GM18873 (cell line): ENCODE data around the gene TMEM170A.
A peak's percentile ranks its signal among the peaks of the same experiment; 100 is the strongest.
"Not testable (repeated sequence)": the region's sequence is repeated elsewhere in the genome, so short reads cannot be mapped to it uniquely, and the experiment has no call there.

Source experiments
- ATAC-seq: cut with Tn5 transposase; IDR thresholded peaks from one replicate; pipeline ENCODE4 v1.9.1; 2021; ENCODE audit warnings: mild to moderate bottlenecking, moderate library complexity, moderate number of reproducible peaks; ENCODE audit not compliant: unreplicated experiment, low FRiP score

Gene TMEM170A

DNA sequence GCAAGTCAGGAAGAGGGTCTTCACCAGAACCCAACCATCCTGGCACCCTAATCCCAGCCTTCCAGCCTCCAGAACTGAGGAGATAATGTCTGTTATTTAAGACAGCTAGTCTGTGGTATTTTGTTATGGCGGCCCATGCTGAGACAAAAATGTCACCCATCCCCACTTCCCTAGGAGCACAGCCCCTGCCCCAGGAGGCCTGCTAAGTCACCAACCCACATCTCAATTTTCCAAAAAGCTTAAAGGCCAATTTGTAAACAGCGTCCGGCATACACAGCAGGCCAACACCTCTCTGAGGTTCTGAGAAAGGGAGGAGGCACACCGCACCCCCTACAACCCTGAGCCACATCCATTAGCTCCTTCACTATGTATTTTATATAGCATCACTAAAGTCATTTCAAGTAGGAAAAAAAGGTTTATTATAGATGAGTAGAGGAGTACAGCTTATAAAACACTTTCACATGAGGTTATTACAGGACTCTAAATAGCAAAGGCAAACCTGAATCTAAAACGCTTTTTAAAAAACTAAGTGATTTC, 6.9 kb downstream of the TMEM170A start:
- no peak for ATAC-seq

DNA sequence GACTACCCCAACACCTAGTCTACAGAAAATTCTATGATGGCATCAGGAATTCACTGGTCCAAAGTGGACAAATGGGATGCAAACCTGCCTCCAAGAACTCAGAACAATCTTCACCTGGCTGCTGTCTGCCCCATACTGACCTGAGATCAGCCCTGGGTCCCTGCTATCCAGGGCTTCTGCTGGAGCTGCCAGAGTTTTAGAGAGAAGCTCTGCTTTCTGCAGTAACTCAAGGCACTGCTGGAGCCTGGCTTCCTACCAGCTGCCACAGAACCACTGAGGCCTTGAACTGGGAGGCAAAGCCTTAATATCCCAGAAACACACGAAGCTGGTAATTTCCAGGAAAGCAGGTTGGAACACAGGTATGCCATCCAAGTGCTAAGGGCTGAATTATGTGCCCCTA, 7.5 kb downstream of the TMEM170A start:
- ATAC-seq, result no peak

DNA sequence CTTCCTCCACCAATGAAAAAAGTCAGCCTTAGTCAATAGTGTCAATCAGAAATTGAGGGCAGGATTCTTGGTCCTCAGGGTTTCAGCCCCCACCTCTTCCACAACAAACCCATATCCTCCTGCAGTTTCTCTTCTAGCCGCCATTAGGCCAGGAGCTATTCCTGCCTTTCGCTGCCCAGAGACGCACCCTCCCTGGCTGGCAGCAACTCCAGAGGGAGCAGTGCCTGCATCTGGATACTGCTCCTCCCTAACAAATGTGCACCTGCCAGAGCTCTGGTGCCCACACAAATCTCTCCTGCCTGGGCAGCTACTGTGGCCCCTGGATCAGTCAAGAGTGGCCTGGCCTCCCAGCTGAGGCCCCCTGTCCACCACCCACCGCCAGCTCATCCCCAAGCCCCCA, 8.0 kb downstream of the TMEM170A start:
- not testable (repeated sequence) for ATAC-seq

DNA sequence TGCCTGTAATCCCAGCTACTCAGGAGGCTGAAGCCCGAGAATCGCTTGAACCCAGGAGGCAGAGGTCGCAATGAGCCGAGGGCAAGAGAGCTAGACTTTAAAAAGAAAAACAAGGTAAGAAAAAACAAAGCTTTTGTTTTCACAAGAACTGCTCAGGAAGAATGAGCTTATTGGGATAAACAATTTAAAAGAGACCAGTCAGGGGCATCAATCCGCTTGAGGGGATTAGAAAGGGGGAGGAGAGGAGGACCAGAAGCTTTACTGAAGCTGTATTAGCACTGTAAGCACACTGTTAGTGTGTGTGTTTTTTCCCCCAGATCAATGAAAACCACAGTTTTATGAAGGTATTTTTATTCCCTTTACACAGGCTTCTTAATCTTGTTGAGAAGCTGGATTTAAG, 8.8 kb downstream of the TMEM170A start:
- ATAC-seq, result no peak

DNA sequence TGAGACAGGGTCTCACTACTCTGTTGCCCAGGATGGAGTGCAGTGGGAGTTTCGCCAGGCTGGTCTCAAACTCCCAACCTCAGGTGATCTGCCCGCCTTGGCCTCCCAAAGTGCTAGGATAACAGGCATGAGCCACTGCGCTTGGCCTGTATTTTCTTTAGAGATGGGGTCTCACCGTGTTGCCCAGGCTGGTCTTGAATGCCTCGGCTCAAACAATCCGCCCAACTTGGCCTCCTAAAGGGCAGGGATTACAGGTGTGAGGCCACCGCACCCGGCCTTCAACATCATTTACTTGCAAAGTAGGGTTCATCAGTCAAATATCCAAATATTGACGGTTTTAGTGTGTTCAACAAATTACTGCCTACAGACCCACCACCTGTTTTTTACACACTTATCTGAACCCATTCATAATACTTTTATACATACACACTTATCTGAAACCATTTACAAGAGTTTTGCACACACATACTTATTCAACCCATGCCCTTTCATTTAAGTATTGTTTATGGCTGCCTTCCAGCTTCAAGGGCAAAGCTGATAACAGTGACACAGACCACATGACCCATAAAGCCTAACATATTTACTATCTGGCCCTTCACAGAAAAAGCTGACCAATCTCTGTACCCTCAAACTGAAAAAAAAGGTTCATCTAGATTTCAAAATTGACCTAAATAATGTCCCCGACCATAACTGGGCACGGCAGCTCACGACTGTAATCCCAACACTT, 11.9 kb downstream of the TMEM170A start:
- no peak for ATAC-seq

DNA sequence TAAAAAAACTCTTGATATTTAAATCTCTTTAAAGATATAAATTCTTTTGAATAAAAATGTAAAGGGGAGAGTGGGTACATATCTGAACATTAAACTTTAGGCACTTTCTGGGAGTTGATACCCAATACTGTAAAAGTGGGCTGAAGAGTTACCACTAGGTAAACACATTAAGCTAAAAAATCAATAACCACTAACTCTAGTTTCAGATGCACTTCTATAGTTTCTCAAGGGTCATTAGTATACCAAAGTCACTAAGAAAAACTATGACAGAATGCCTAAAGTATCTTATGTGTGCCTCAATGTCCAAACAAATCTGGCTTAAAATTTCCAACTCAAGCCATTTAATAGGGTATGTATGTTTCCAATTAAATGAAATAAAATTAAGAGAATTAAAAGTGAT, 18.1 kb downstream of the TMEM170A start:
- ATAC-seq, result no peak

DNA sequence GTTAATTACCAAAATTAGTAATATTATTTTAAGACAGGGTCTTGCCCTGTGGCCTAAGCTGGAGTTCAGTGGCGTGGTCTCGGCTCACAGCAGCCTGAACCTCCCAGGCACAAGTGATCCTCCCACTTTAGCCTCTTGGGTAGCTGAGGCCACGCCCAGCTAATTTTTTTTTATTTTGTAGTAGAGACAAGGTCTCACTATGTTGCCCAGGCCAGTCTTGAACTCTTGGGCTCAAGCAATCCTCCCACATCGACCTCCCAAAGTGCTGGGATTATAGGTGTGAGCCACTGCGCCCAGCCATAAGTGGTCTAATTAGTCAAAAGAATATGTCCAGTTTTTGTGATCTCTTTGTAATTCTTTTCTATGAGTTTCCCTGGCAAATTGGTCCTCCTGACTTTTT, 19.2 kb downstream of the TMEM170A start:
- ATAC-seq, result no peak

DNA sequence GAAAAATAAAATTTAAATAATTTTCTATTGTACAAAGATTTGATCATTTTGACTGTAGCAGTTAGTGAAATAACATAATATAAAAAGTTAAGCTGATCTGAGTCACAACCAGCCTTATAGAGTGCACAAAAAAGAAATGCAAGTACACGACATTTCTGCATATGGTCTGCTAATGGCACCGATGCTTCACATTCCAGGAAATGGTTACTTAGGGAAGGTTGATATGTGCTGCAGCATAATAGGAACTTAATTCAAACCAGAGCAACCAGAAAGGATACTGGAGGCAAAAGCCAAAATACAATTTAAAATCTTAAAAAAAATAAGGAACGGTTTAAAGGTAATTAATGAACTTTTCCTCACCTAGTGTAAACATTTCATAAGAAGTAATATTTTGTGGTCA, 21.2 kb downstream of the TMEM170A start:
- no peak for ATAC-seq

DNA sequence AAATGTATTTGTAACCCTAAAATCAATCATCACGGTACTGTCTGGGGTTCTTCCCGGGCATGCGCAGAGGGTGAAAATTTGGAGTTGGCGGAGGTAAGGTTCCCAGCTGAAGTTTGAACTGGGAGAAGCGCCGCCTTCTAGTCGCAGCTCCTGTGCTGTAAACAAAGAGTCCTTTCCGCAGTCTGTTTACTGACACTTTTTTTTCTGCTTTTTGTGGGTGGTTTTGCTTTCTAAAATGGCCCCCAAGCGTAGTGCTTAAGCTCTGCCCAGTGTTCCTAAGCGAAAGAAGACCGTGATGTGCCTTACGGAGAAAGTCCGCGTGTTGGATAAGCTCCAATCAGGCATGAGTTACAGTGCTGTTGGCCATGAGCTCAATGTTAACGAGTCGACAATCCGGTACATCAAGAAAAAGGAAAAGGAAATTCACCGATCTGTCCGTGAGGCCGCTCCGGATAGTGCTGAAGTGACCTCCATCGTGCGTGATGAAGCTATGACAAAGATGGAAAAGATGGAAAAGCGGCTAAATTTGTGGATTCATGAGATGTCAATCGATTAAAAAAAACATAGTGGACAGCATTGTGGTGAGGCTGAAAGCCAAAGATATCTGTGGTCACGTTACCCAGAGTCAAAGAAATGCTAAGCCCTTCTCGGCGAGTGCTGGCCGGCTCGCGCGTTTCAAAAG, 30.6 kb downstream of the TMEM170A start:
- ATAC-seq, result peak; percentile 60

DNA sequence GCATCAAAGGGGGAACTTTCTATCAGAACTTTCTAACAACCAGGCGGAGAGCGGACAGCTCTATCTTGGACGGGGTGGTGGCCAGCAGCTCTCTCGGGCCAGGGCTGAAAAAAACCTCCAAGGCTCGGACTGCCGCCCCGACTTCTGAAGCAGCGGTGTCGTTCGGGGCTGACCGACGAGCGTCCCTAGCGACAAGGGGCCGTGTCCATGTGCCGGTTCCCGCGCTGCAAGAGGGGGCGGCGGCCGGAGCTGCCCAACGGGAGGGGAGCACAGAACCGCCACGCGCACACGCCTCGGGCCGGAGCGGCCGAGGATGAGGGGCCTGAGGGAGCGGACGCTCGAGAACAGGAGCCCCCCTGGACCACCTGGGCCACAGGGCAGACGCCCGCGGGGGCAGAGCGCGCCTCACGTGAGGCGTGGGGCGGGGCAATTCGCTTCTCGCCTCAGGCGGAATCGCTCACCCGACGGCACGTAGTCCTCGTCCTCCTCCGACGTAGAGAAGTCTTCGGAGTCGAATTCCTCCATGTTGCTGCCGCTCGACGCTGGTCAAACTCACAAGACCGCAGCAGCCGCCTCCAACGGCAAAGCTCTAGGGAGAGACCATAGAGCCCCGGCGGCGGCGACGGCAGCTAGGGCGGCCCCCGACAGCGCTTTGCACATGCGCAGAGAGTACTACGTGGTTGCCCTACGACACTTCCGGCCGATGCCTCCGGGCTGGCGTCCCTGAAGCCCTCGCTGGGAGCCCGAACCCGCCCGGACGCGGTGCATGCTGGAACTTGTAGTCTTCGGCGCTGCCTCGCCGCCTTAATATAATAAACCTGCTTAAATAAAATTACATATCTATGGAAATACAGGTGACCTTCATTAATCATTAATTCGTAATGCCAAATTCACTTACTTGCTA, 31.4 kb downstream of the TMEM170A start, which contains the start of gene CFDP1:
Gene CFDP1 (minus strand): TSS at position 676 of the 904 bp plus-strand sequence. CDS start 151 bp downstream, at position 525.
- ATAC-seq, result peak; percentile 93

DNA sequence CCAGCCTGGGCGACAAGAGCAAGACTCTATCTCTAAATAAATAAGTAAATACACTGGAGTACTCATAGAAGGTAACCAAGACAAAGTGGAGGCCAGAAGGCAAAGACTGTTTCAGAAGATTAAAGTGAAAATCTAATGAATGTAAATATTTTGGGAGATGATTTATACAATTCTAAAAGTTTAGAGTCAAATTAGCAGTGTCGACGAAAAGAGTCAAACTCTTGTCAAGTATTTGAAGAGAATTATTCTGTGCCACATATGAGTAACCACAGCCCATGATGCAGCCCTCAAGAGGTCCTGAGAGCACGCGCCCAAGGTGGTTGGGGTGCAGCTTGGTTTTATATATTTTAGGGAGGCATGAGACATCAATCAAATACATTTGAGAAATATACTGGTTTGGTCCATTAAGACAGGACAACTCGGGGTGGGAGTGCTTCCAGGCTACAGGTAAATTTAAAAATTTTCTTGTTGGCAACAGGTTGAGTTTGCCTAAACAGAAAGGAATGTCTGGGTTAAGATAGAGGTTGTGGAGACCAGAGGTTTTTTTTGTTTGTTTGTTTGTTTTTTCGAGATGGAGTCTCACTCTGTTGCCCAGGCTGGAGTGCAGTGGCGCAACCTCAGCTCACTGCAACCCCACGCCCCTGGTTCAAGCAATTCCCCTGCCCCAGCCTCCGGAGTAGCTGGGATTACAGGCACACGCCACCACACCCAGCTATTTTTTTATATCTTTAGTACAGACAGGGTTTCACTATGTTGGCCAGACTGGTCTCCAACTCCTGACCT, 34.7 kb downstream of the TMEM170A start:
- no peak for ATAC-seq

DNA sequence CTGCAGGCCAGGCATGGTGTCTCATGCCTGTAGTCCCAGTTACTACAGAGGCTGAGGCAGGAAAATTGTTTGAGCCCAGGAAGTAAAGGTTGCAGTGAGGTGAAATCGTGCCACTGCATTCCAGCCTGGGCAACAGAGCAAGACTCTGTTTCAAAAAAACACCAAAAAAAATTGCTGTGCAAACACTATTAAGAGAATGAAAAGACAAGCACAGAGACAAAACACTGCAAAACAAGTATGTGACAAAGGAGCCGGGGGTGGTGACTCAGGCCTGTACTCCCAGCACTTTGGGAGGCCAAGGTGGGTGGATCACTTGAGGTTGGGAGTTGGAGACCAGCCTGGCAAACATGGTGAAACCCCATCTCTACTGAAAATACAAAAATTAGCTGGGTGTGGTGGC, 38.0 kb downstream of the TMEM170A start:
- not testable (repeated sequence) for ATAC-seq

DNA sequence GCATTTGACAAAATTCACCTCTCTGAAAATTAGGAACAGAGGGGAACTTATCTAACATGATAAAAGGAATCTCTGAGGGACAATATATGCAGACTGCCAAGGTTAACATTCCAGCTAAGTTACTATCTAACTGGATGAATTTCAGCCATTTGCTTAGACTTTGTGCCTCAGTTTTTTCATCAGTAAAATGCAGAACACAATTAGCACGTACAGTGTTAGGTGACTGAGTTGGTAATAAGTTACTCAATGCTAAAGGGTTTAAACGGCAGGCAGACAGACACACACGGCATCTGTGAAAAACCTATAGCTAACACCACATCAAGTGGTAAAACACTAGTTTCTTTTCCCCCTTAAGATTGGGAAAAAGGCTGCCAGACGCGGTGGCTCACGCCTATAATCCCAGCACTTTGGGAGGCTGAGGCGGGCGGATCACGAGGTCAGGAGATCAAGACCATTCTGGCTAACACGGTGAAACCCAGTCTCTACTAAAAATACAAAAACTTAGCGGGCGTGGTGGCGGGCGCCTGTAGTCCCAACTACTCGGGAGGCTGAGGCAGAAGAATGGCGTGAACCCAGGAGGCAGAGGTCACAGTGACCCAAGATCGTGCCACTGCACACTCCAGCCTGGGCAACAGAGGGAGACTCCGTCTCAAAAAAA, 40.3 kb downstream of the TMEM170A start:
- ATAC-seq, result not testable (repeated sequence)

DNA sequence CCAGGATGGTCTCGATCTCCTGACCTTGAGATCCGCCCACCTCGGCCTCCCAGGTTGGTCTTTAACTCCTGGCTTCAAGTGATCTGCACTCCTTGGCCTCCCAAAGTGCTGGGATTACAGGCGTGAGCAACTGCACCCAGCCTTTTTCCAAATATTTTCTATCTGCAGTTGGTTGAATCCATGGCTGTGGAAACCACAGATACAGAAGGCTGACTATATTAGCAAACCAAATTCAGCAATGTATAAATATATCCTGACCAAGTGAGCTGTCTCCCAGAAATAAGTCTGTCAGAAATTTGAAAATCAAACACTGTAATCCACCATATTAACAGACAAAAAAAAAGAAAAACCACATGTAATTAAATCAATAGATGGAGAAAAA, 40.8 kb downstream of the TMEM170A start:
- ATAC-seq, result no peak

DNA sequence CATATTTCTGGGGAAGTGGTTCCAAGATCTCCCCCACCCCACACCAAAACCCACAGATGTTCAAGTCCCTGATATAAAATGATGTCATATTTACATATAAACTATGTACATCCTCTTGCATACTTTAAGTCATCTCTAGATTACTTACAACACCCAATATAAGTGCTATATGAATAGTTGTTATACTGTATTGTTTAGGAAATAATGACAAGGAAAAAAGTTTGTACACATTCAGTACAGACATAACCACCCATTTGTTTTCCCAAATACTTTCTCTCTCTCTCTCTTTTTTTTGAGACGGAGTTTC, 42.7 kb downstream of the TMEM170A start:
- no peak for ATAC-seq

DNA sequence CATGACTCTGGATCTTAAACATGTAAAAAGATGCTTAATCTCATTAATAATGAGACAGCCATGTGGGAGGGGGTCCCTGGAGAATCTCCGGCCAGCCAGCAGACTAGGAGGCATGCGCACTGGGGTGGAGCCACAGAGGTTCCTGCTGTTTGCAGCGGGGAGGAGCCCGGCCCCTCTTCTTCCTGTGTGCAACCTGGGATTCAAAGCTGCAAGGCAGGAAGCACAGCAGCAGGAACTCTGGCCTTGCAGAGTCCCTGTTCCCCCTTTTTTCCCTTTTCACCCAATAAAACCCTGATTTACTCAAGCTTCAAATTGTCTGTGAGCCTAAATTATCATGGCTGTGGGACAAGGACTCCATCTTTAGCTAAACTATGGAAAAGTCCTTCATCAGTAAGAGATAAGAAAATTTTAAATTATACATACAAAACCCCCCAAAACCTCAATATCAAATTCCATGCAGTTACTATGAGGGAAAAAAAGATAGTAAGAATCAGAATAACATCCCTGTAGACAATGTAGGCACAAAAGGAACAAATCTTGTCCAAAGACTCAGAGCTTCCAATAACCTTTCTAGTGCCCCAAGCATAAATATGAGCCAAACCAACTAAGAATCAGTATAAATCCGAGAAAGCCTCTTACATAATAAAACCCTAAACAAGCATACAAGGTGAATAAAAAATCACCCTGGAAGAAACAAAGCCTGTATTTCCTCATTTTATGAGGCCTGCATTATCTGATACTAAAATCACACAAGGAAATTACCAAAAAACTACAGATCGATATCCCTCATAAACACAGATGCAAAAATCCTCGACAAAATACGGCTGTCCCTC, 43.3 kb downstream of the TMEM170A start:
- ATAC-seq, result no peak

DNA sequence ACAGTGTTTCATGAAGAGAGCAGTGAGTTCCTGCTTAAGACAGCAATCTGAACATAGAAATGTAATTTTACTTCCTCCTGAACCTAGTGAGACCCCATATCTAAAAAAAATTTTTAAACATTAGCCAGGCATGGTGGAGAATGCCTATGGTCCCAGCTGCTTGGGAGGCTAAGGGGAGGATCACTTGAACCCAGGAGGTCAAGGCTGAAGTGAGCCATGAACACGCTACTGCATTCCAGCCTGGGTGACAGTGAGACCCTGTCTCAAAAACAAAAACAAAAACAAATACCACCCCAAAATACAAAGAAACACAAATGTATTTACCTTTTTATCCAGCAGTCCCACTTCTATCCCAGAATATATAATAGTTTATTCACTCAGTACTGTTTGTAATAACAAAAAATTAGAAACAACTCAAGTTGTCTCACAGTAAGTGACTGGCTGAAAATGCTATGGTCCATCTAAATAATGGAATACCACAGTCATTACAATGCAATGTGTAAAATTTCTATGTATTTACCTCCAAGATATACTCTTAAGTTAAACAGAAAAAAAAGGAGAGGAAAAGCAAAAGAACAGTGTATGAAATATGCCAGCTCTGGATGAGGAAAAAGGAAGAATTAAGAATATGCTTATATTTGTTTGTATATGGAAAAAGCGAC, 47.5 kb downstream of the TMEM170A start:
- ATAC-seq, result no peak

DNA sequence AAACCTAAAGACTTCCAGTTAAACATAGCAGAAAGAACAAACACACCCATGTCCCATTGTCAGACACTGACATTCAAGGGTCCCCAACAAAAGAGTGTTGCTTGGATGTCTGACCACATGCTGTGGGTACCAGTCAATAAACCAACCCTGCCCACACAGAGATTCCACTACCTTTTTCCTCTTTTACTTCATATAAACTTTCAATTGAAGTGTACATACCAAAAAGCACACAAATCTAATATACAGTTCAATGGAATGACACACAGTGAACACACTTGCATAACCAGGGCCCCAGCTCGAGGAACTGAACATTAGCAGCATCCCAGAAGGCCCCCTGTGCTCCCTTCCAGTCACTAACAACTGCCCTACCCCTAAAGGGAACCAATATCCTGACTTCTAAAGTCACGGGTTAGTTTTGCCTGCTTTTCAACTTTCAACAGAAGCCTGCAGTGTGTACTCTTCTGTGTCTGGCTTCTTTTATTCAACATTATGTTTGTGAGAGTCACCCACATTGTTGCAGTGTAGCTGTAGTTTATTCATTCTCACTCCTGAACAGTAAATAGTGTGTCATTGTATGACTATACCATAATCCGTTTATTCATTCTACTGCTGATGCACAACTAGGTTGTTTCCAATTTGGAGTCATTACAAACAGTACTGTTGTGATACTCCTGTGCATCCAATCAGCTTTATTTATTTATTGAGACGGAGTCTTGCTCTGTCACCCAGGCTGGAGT, 49.2 kb downstream of the TMEM170A start:
- ATAC-seq, result no peak
